Heart left ventricle (tissue), 13 donors: ENCODE measurements around the gene FYN.

Source experiments
- CTCF ChIP-seq, 12 donors: fragments of 200-600 bp; sonication (generic) in 4 of 12; IDR thresholded peaks; one replicate each; pipeline versions ENCODE4 v1.5.0 to v1.8.0; 2018 to 2022; ENCODE audit warnings: antibody characterized with exemption in 12 of 12, mild to moderate bottlenecking in 5 of 12
- POLR2A ChIP-seq, 2 donors: fragments of 450-650 bp; IDR thresholded peaks; one replicate each; pipeline ENCODE4 v1.6.1; 2017; ENCODE audit warnings: antibody characterized with exemption in 2 of 2, mild to moderate bottlenecking in 2 of 2, moderate library complexity in 2 of 2
- donor health status: ischemic (EF 13 %, LVEDD 7.1; RV severe dilation, severe dysfunction).
- donor health status: DM: no; HTN: yes; CAD: no.
- donor health status: DM: no; HTN: no; CAD: no.
- donor health status: ischemic (EF 25% LVEDD 6.9; RV normal size, moderate dysfunction).
- donor health status: ischemic (EF 25% LVEDD 5.7; RV mildly dilated, moderate dysfunction).
- donor health status: ischemic (EF 35%, LVEDD 5.7; RV mildly dilated, moderate dysfunction).
- donor health status: nonischemic (EF 11% LVEDD 7.7; RV severe dilation, severe dysfunction).
- donor health status: DM: yes; HTN: yes; CAD: no.
- donor health status: PGD.
- donor health status: ischemic (EF 29% LVEDD 5.4; RV normal size, mild dysfunction).
- donor health status: nonischemic (EF 23%, LVEDD 6.1; RV moderate dilation, normal function).

- TF ChIP-seq CTCF (IDR thresholded peaks at IDR 0.05) (no peak), POLR2A (IDR thresholded peaks at IDR 0.05) (no peak)
Observed at GRCh38 chr6:111680015-111680712, 193.1 kb downstream of the FYN start.
